ENCODE data around the gene SLC22A4.

The SLC22A4 gene

GRCh38 chr5:132262882-132263547 is 31.2 kb upstream of the SLC22A4 start:
- no peak for DNase-seq

- DNase-seq = no peak
These were observed 30.5 kb upstream of the SLC22A4 start for GRCh38 chr5:132263548-132264261.

GRCh38 chr5:132264546-132265335 is 29.5 kb upstream of the SLC22A4 start:
- no peak for DNase-seq

GRCh38 chr5:132265336-132266030 is 28.7 kb upstream of the SLC22A4 start:
- DNase-seq = no peak

- no peak for DNase-seq
These were observed 28.0 kb upstream of the SLC22A4 start for GRCh38 chr5:132266031-132266835.

GRCh38 chr5:132266836-132267160 is 27.4 kb upstream of the SLC22A4 start:
- no peak for DNase-seq

GRCh38 chr5:132267166-132267739 is 26.9 kb upstream of the SLC22A4 start:
- DNase-seq = no peak

GRCh38 chr5:132267931-132268768 is 26.0 kb upstream of the SLC22A4 start:
- DNase-seq = no peak

GRCh38 chr5:132268769-132269551 is 25.2 kb upstream of the SLC22A4 start:
- DNase-seq = no peak

GRCh38 chr5:132269635-132270334 is 24.4 kb upstream of the SLC22A4 start:
- DNase-seq = no peak

- DNase-seq = no peak
These were observed 23.9 kb upstream of the SLC22A4 start for GRCh38 chr5:132270335-132270665.

GRCh38 chr5:132270706-132271105 is 23.5 kb upstream of the SLC22A4 start:
- DNase-seq = no peak

- no peak for DNase-seq
These were observed 22.6 kb upstream of the SLC22A4 start for GRCh38 chr5:132271251-132272246.

GRCh38 chr5:132272311-132273210 is 21.6 kb upstream of the SLC22A4 start:
- DNase-seq = peak; percentile 57

- DNase-seq = no peak
These were observed 20.6 kb upstream of the SLC22A4 start for GRCh38 chr5:132273631-132274030.

- DNase-seq = no peak
These were observed 20.0 kb upstream of the SLC22A4 start for GRCh38 chr5:132274050-132274792.

All from effector CD8-positive, alpha-beta T cell (primary cell).